HepG2 (cell line): ENCODE results near the gene CCL22. TPM values are rescaled to one million over a fixed set of nuclear protein-coding genes. Genes with fewer than 3 reads are reported as not detected.
A peak's percentile ranks its signal among the peaks of the same experiment; 100 is the strongest.

Experiments used
- ATAD3A ChIP-seq: sonication (generic); formaldehyde crosslinking; IDR thresholded peaks from 2 replicates; pipeline ENCODE4 v1.4.0; 2020; ENCODE audit warnings: missing genetic modification reagents
- DNMT3B ChIP-seq: conservative IDR thresholded peaks from 2 replicates; pipeline ENCODE4 v1.6.1; 2016; ENCODE audit warnings: missing biosample characterization, control low read depth
- EP300 ChIP-seq, 3 experiments: sonication (generic) in 1 of 3; formaldehyde crosslinking in 1 of 3; IDR thresholded peaks; 2 replicates each; pipeline versions ENCODE4 v1.5.1 to v1.6.1; 2011 to 2020; ENCODE audit warnings: low read depth in 2 of 3, low read length in 2 of 3, borderline replicate concordance in 1 of 3, improper control_type of control experiment in 1 of 3, mild to moderate bottlenecking in 1 of 3, missing genetic modification reagents in 1 of 3, moderate library complexity in 1 of 3
- GABPA ChIP-seq, 2 experiments: IDR thresholded peaks; 2 replicates each; pipeline ENCODE4 v1.6.1; 2011 to 2016; ENCODE audit warnings: low read depth in 2 of 2, low read length in 1 of 2, missing biosample characterization in 1 of 2, missing genetic modification characterization in 1 of 2
- GATAD2A ChIP-seq: IDR thresholded peaks from 2 replicates; pipeline ENCODE4 v1.6.1; 2016
- HCFC1 ChIP-seq: fragments of 150-350 bp; IDR thresholded peaks from 2 replicates; pipeline ENCODE4 v1.6.1; 2014; ENCODE audit warnings: low read depth, low read length
- IRX3 ChIP-seq: sonication (generic); formaldehyde crosslinking; IDR thresholded peaks from 2 replicates; pipeline ENCODE4 v1.8.1; 2023; ENCODE audit warnings: mild to moderate bottlenecking, low read depth, missing genetic modification reagents, borderline replicate concordance
- LRRFIP1 ChIP-seq: sonication (generic); formaldehyde crosslinking; conservative IDR thresholded peaks from 2 replicates; pipeline ENCODE4 v1.4.0; 2020; ENCODE audit warnings: missing genetic modification reagents
- NFE2L1 ChIP-seq: sonication (generic); formaldehyde crosslinking; IDR thresholded peaks from 2 replicates; pipeline ENCODE4 v1.4.0; 2020; ENCODE audit warnings: missing genetic modification reagents, mild to moderate bottlenecking, borderline replicate concordance
- WIZ ChIP-seq: sonication (generic); formaldehyde crosslinking; IDR thresholded peaks from 2 replicates; pipeline ENCODE4 v1.5.1; 2020; ENCODE audit warnings: mild to moderate bottlenecking, missing genetic modification reagents
- ZBTB1 ChIP-seq: sonication (generic); formaldehyde crosslinking; IDR thresholded peaks from 2 replicates; pipeline ENCODE4 v1.4.0; 2020; ENCODE audit warnings: missing genetic modification reagents, borderline replicate concordance
- ZFP36L1 ChIP-seq: sonication (generic); formaldehyde crosslinking; IDR thresholded peaks from 2 replicates; pipeline ENCODE4 v1.8.0; 2022; ENCODE audit warnings: mild to moderate bottlenecking, missing genetic modification reagents, moderate library complexity
- ZFP37 ChIP-seq: sonication (generic); formaldehyde crosslinking; IDR thresholded peaks from 2 replicates; pipeline ENCODE4 v1.4.0; 2020; ENCODE audit warnings: missing genetic modification reagents, borderline replicate concordance
- ZFYVE20 ChIP-seq: sonication (generic); formaldehyde crosslinking; IDR thresholded peaks from 2 replicates; pipeline ENCODE4 v1.8.0; 2023; ENCODE audit warnings: low read depth, mild to moderate bottlenecking, moderate library complexity, missing genetic modification reagents, borderline replicate concordance
- ZNF12 ChIP-seq: sonication (generic); formaldehyde crosslinking; IDR thresholded peaks from 2 replicates; pipeline ENCODE4 v1.5.0; 2020; ENCODE audit warnings: missing genetic modification reagents
- ZNF407 ChIP-seq: sonication (generic); formaldehyde crosslinking; IDR thresholded peaks from one replicate; pipeline ENCODE4 v1.5.1; 2020; ENCODE audit warnings: mild to moderate bottlenecking, missing genetic modification reagents; ENCODE audit errors: not compliant biosample characterization
- ZNF589 ChIP-seq: sonication (generic); formaldehyde crosslinking; conservative IDR thresholded peaks from 2 replicates; pipeline ENCODE4 v1.8.0; 2022; ENCODE audit warnings: mild to moderate bottlenecking, moderate library complexity, missing genetic modification reagents
- ZNF761 ChIP-seq: sonication (generic); formaldehyde crosslinking; conservative IDR thresholded peaks from 2 replicates; pipeline ENCODE4 v1.4.0; 2020; ENCODE audit warnings: mild to moderate bottlenecking, missing genetic modification reagents
- polyA plus RNA-seq, 8 experiments: library from polyadenylated mRNA; depleted of rRNA in 3 of 8; stranded (reverse) in 7 of 8; unstranded in 1 of 8; fragments of >200 nt; fragmentation: Illumina TruSeq in 4 of 8; extraction: Trizol in 4 of 8; gene quantifications; 2 replicates each; pipeline versions ENCODE4 v1.2.1 to v1.2.3, GENCODE V29; 2011 to 2016; ENCODE audit warnings: low read depth in 4 of 8, missing spikeins in 1 of 8, mixed read lengths in 1 of 8; ENCODE audit not compliant: insufficient read depth in 1 of 8
- total RNA-seq, 5 experiments: library from RNA; depleted of rRNA; stranded (reverse); fragments of >200 nt; fragmentation: Illumina TruSeq; extraction: Trizol; gene quantifications; 2 replicates each; pipeline ENCODE4 v1.2.3, GENCODE V29; 2016; ENCODE audit warnings: low read depth in 1 of 5

Gene CCL22
- total and polyA plus RNA-seq, 2 of the 13 experiments (the other 11 are each of a cell fraction or from before 2014, with no cell fraction given), result not detected

- TF ChIP-seq HCFC1, result no peak; the same call in 1 of the 2 replicates
- TF ChIP-seq ATAD3A (CRISPR knock-in tag), result no peak
- no peak for TF ChIP-seq GABPA (IDR thresholded peaks at IDR 0.05; ENCODE audit: low read depth, low read length)
- TF ChIP-seq GABPA (CRISPR knock-in tag; IDR thresholded peaks at IDR 0.05; ENCODE audit: low read depth), result 0 out of 2 replicates have a peak, but pooled peaks have one; percentile 63
- peak; percentile 57 to 98; a peak in 2 of 4 replicates for TF ChIP-seq EP300 (IDR thresholded peaks at IDR 0.05; ENCODE audit: low read depth in 2 of 2, low read length in 2 of 2)
- TF ChIP-seq EP300 (CRISPR knock-in tag; IDR thresholded peaks at IDR 0.05; ENCODE audit: borderline replicate concordance), result peak; percentile 90; the same call in 1 of the 2 replicates
- TF ChIP-seq ZNF407 (CRISPR knock-in tag), result peak; percentile 17
- TF ChIP-seq ZFP37 (CRISPR knock-in tag), result no peak
- TF ChIP-seq GATAD2A (CRISPR knock-in tag), result peak; percentile 95
- TF ChIP-seq ZNF761 (CRISPR knock-in tag), result peak; percentile 77
- peak; percentile 81 for TF ChIP-seq ZFP36L1
- TF ChIP-seq ZNF12 (CRISPR knock-in tag), result peak; percentile 59; the same call in 1 of the 2 replicates
- TF ChIP-seq ZBTB1 (CRISPR knock-in tag), result no peak
- peak; percentile 87 for TF ChIP-seq ZNF589 (CRISPR knock-in tag)
- no peak for TF ChIP-seq LRRFIP1 (CRISPR knock-in tag)
- TF ChIP-seq ZFYVE20 (CRISPR knock-in tag), result no peak
- TF ChIP-seq IRX3 (CRISPR knock-in tag), result peak; percentile 25
- TF ChIP-seq WIZ (CRISPR knock-in tag), result peak; percentile 62; the same call in 1 of the 2 replicates
- TF ChIP-seq NFE2L1 (CRISPR knock-in tag), result no peak; the same call in 1 of the 2 replicates
- TF ChIP-seq DNMT3B (CRISPR knock-in tag), result peak; percentile 93; the same call in 1 of the 2 replicates
Measured at GRCh38 chr16:57372372-57373116, 14.0 kb downstream of the CCL22 start, which contains the start of gene CX3CL1 (continued).
